Vagina (tissue), 2 donors: ENCODE data around the gene SLC22A17. TPM values are rescaled to one million over a fixed set of nuclear protein-coding genes. Genes with fewer than 3 reads are reported as not detected.
A peak's percentile ranks its signal among the peaks of the same experiment; 100 is the strongest.
"Not testable (repeated sequence)": the region's sequence is repeated elsewhere in the genome, so short reads cannot be mapped to it uniquely, and the experiment has no call there.

Source experiments
- DNase-seq, 2 donors: peaks; one replicate each; pipeline ENCODE4 v3.0.0-alpha.2; 2017; ENCODE audit errors: extremely low spot score in 2 of 2
- H3K27ac ChIP-seq: fragments of 200-600 bp; sonication (generic); one replicate; pipeline ENCODE4 v1.5.1; 2019
- H3K27me3 ChIP-seq: fragments of 200-600 bp; sonication (generic); one replicate; pipeline ENCODE4 v1.5.1; 2019
- H3K36me3 ChIP-seq, 2 donors: fragments of 200-600 bp; sonication (generic); one replicate each; pipeline ENCODE4 v1.5.1; 2017 to 2019
- H3K4me1 ChIP-seq: fragments of 200-600 bp; sonication (generic); one replicate; pipeline ENCODE4 v1.5.1; 2019
- H3K4me3 ChIP-seq, 2 donors: fragments of 200-600 bp; sonication (generic); 1 replicate in 1 of 2; 2 replicates in 1 of 2; pipeline ENCODE4 v1.5.1; 2016 to 2019
- H3K9me3 ChIP-seq: fragments of 200-600 bp; sonication (generic); one replicate; pipeline ENCODE4 v1.5.1; 2019
- CTCF ChIP-seq, 3 experiments: fragments of 450-650 bp in 2 of 3; fragments of 200-600 bp in 1 of 3; sonication (generic) in 1 of 3; IDR thresholded peaks; one replicate each; pipeline ENCODE4 v1.5.1; 2017 to 2019; ENCODE audit warnings: antibody characterized with exemption in 3 of 3, mild to moderate bottlenecking in 2 of 3, moderate library complexity in 2 of 3
- POLR2A ChIP-seq, 2 donors: fragments of 450-650 bp; IDR thresholded peaks; one replicate each; pipeline ENCODE4 v1.6.1; 2017; ENCODE audit warnings: antibody characterized with exemption in 2 of 2, mild to moderate bottlenecking in 2 of 2, moderate library complexity in 2 of 2
- POLR2AphosphoS5 ChIP-seq, 2 donors: sonication (generic); formaldehyde crosslinking; IDR thresholded peaks; one replicate each; pipeline ENCODE4 v1.9.0; 2017; ENCODE audit warnings: antibody characterized with exemption in 2 of 2, mild to moderate bottlenecking in 2 of 2, low read depth in 1 of 2; ENCODE audit not compliant: insufficient read depth in 1 of 2
- intact Hi-C: fragments of 100-400 bp; cut with DNase I; formaldehyde crosslinking; loops from one replicate; pipeline ENCODE4 v1.15.1; 2023
- total RNA-seq: library from RNA; depleted of rRNA; stranded (reverse); fragments of >200 nt; gene quantifications from one replicate; pipeline ENCODE4 v1.2.3, GENCODE V29; 2016

The SLC22A17 gene
- total RNA-seq: 37.8 TPM

GRCh38 chr14:23352506-23353432 is at the start of gene SLC22A17:
Gene SLC22A17, minus strand, starts transcription at chr14:23352887.
- H3K27me3 ChIP-seq: no peaks in the 10 kb centered on the region
- TF ChIP-seq POLR2AphosphoS5 (IDR thresholded peaks at IDR 0.05; ENCODE audit: insufficient read depth in 1 of 2, low read depth in 1 of 2) (peak; percentile 70 to 98), POLR2A (IDR thresholded peaks at IDR 0.05) (peak; percentile 33 to 90), CTCF (IDR thresholded peaks at IDR 0.05) (peak in 1 of 3 experiments; percentile 6)
- no peaks in the 10 kb centered on the region for H3K9me3 ChIP-seq
- peaks cover 0 to 6% of the 10 kb centered on the region in 2 donors for H3K36me3 ChIP-seq
- peak within 1 kb of the TSS; percentile 66 to 68 for H3K4me3 ChIP-seq
- intact Hi-C loops: no loop called here
- peak within 1 kb of the TSS; percentile 76 for H3K27ac ChIP-seq
- peak in 1 of 2 donors; percentile 91 for DNase-seq
- peaks cover 20% of the 10 kb centered on the region for H3K4me1 ChIP-seq

GRCh38 chr14:23401291-23401690 is 48.6 kb upstream of the SLC22A17 start:
- H3K9me3 ChIP-seq: no peaks in the 10 kb centered on the region
- no peaks in the 10 kb centered on the region for H3K27me3 ChIP-seq
- intact Hi-C loops: no loop called here
- no peaks in the 10 kb centered on the region for H3K36me3 ChIP-seq
- DNase-seq: no peak
- H3K4me1 ChIP-seq: no peaks in the 10 kb centered on the region
- no peak overlapping the region for H3K27ac ChIP-seq
- H3K4me3 ChIP-seq: no peak overlapping the region
- TF ChIP-seq CTCF (IDR thresholded peaks at IDR 0.05) (no peak), POLR2AphosphoS5 (IDR thresholded peaks at IDR 0.05; ENCODE audit: insufficient read depth in 1 of 2, low read depth in 1 of 2) (no peak), POLR2A (IDR thresholded peaks at IDR 0.05) (no peak)

- DNase-seq, H3K27me3 ChIP-seq, H3K27ac ChIP-seq, H3K4me1 ChIP-seq, H3K4me3 ChIP-seq, H3K36me3 ChIP-seq, intact Hi-C loops, H3K9me3 ChIP-seq: not testable (repeated sequence)
These were observed 47.9 kb upstream of the SLC22A17 start for GRCh38 chr14:23400496-23401149.

- H3K4me1 ChIP-seq: no peaks in the 10 kb centered on the region
- TF ChIP-seq POLR2AphosphoS5 (IDR thresholded peaks at IDR 0.05; ENCODE audit: insufficient read depth in 1 of 2, low read depth in 1 of 2) (no peak), CTCF (IDR thresholded peaks at IDR 0.05) (no peak), POLR2A (IDR thresholded peaks at IDR 0.05) (no peak)
- no peak overlapping the region for H3K27ac ChIP-seq
- no peaks in the 10 kb centered on the region for H3K36me3 ChIP-seq
- DNase-seq: no peak
- no peaks in the 10 kb centered on the region for H3K9me3 ChIP-seq
- no peaks in the 10 kb centered on the region for H3K27me3 ChIP-seq
- intact Hi-C loops: no loop called here
- no peak overlapping the region for H3K4me3 ChIP-seq
These were observed 46.9 kb upstream of the SLC22A17 start for GRCh38 chr14:23399591-23399990.

- Histone ChIP-seq H3K9me3 (no peaks in the 10 kb centered on the region), H3K4me1 (no peaks in the 10 kb centered on the region), H3K27ac (no peak overlapping the region), H3K36me3 (no peaks in the 10 kb centered on the region), H3K27me3 (no peaks in the 10 kb centered on the region), H3K4me3 (no peak overlapping the region)
- no peak for DNase-seq
- TF ChIP-seq POLR2AphosphoS5 (IDR thresholded peaks at IDR 0.05; ENCODE audit: insufficient read depth in 1 of 2, low read depth in 1 of 2) (no peak), CTCF (IDR thresholded peaks at IDR 0.05) (no peak), POLR2A (IDR thresholded peaks at IDR 0.05) (no peak)
- intact Hi-C loops: no loop called here
These were observed 46.4 kb upstream of the SLC22A17 start for GRCh38 chr14:23399136-23399535.
